ENCODE results near the gene TRIM7. TPM values are rescaled to one million over a fixed set of nuclear protein-coding genes. Genes with fewer than 3 reads are reported as not detected.

Gene TRIM7
- total RNA-seq, 1 experiment from 2014 or later = 30.2 TPM

DNA sequence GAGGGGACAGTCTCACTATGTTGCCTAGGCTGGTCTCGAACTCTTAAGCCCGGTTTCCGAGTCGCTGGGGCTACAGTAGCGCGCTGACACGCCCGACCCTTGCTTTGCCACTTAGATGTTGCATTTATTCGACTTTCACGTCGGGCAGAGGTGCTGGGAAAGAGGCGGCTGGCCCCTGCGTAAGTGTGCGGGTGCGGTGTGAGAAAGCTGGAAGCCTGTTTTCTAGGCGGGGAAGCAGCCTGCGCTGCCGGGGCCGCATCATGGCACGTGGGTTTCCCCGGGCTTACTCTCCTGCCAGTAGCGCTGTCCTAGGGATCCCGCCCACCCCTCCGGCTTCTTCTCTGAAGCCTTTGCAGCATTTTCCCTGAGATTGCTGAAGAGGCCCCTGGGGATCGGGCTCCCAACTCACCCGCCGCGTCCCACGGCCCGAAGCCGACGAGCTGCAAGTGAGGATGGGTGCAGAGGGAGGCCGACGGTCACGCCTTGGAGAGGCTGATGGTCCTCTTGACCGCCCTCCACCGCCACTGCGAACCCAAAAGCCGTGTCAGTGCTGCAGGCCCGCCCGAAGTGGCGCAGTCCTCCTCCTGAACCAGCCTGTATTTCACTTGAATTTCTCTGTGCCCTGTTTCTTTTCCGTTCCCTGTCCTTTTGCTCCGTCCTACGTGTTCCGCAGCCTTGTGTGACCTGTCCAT lies 12.3 kb upstream of the TRIM7 start:
- H3K36me3 ChIP-seq (ENCODE audit: control insufficient read depth in 1 of 2, insufficient read depth in 2 of 2, low read length in 2 of 2) = no peaks in the 10 kb centered on the region
- BruUV-seq (replicated peaks) = no TSS peak
- no peaks in the 10 kb centered on the region for H3K79me2 ChIP-seq (ENCODE audit: insufficient read depth, low read length)
- H3K9ac ChIP-seq (ENCODE audit: low read length) = no peak overlapping the region
- no peak overlapping the region for H3K4me3 ChIP-seq (replicated peaks in 1 of 2; ENCODE audit: low read depth in 1 of 2, low read length in 2 of 2)
- no peak for TF ChIP-seq YY1 (IDR thresholded peaks at IDR 0.05; ENCODE audit: extremely low read depth, insufficient replicate concordance, low read depth, low read length)
- TF ChIP-seq CEBPB (IDR thresholded peaks at IDR 0.05; ENCODE audit: low read depth) = no peak
- TF ChIP-seq CBX3 (IDR thresholded peaks at IDR 0.05; ENCODE audit: low read depth) = no peak
- TF ChIP-seq REST (IDR thresholded peaks at IDR 0.05; ENCODE audit: low read depth) = no peak
- TF ChIP-seq SIN3A (IDR thresholded peaks at IDR 0.05; ENCODE audit: low read depth) = no peak
- no peak for TF ChIP-seq POLR2A (IDR thresholded peaks at IDR 0.05; ENCODE audit: borderline replicate concordance, extremely low read depth, insufficient read depth, insufficient read length)
- no peak for TF ChIP-seq RAD21 (IDR thresholded peaks at IDR 0.05; ENCODE audit: low read depth)
- no peak for TF ChIP-seq ZBTB33 (IDR thresholded peaks at IDR 0.05; ENCODE audit: extremely low read depth, insufficient replicate concordance, low read length)
- intact Hi-C loops (cut with micrococcal nuclease) = no loop called here
- ATAC-seq = no peak
- H3K27me3 ChIP-seq (ENCODE audit: insufficient read depth, low read length) = no peaks in the 10 kb centered on the region
- ChIA-PET RAD21 (ENCODE audit: low non-redundant PET in 1 of 2, low total read pairs in 2 of 2, uncharacterized antibody in 2 of 2, unreplicated experiment in 2 of 2) (no interaction called here), CTCF (no interaction called here), POLR2A (no interaction called here)
- H3K27ac ChIP-seq (ENCODE audit: low read depth, low read length) = peak overlapping the region; percentile 19; the same call in 1 of the 2 replicates
- H3K9me3 ChIP-seq (ENCODE audit: control insufficient read depth in 1 of 2, insufficient read depth in 1 of 2, low read depth in 1 of 2, low read length in 2 of 2) = no peaks in the 10 kb centered on the region
- H3K4me1 ChIP-seq (ENCODE audit: control insufficient read depth in 1 of 2, insufficient read depth in 2 of 2, low read length in 2 of 2) = peaks cover 9 to 44% of the 10 kb centered on the region in 2 experiments; a peak in 3 of 4 replicates
- no peaks in the 10 kb centered on the region for H4K20me1 ChIP-seq (ENCODE audit: insufficient read depth)
- DNase-seq (ENCODE audit: low read depth, low spot score) = no peak
- no peaks in the 10 kb centered on the region for H3K9me2 ChIP-seq (ENCODE audit: insufficient read depth)
- peak overlapping the region; percentile 70; the same call in 1 of the 2 replicates for H3K4me2 ChIP-seq (ENCODE audit: low read length)
- no peak overlapping the region for H2AFZ ChIP-seq (ENCODE audit: low read depth, low read length, poor library complexity, severe bottlenecking)

Measured in HCT116 (cell line).